Smooth muscle cell of bladder (primary cell): ENCODE measurements around the gene SRSF7. TPM values are rescaled to one million over a fixed set of nuclear protein-coding genes. Genes with fewer than 3 reads are reported as not detected.

Experiments
- total RNA-seq: library from RNA; depleted of rRNA; stranded (reverse); fragments of >200 nt; gene quantifications from 2 replicates; pipeline ENCODE4 v1.2.3, GENCODE V29; 2014

Gene SRSF7
- total RNA-seq, result 102 and 121 TPM in 2 replicates

GRCh38 chr2:38750891-38751595 is at the start of gene SRSF7:
TSS of gene SRSF7 (minus strand) at chr2:38751361. CDS start at chr2:38751256, 105 bp downstream.

Other genes with a start within 250 kb of the SRSF7 start
- gene HNRNPLL, start 148.4 kb downstream of the SRSF7 start, total RNA-seq, result 35.2 and 35.7 TPM in 2 replicates
- gene GALM, start 85.2 kb downstream of the SRSF7 start, total RNA-seq, result 18.0 and 20.2 TPM in 2 replicates
- 8.4 and 14.4 TPM in 2 replicates for gene GEMIN6, start 26.8 kb upstream of the SRSF7 start, total RNA-seq
- 20.3 and 21.6 TPM in 2 replicates for gene DHX57, start 124.6 kb upstream of the SRSF7 start, total RNA-seq
- gene MORN2, start 124.6 kb upstream of the SRSF7 start, total RNA-seq, result 19.1 and 20.7 TPM in 2 replicates
- 0.57 and 0.74 TPM in 2 replicates for gene ARHGEF33, start 138.5 kb upstream of the SRSF7 start, total RNA-seq